ENCODE results near the gene QKI.

- TF ChIP-seq ZNF639 (tag by site-specific recombination; IDR thresholded peaks at IDR 0.05) (no peak), ZNF214 (tag by site-specific recombination; IDR thresholded peaks at IDR 0.05; ENCODE audit: borderline replicate concordance) (no peak), CTCF (tag by site-specific recombination; IDR thresholded peaks at IDR 0.05) (no peak), TRIM28 (IDR thresholded peaks at IDR 0.05; ENCODE audit: borderline replicate concordance, low read length) (no peak), ZNF148 (tag by site-specific recombination; IDR thresholded peaks at IDR 0.05; ENCODE audit: borderline replicate concordance) (no peak)
Observed at GRCh38 chr6:163373240-163373639, 41.3 kb upstream of the QKI start.

Measured in HEK293 (cell line).